Effector memory CD8-positive, alpha-beta T cell (primary cell): Measurements from ENCODE around the gene PRICKLE3.

Experiments used
- ATAC-seq: fragments of 150-1000 bp; cut with Tn5 transposase; replicated peaks from 2 replicates; pipeline ENCODE4 v1.10.0; 2021; ENCODE audit warnings: mild to moderate bottlenecking, moderate library complexity
- DNase-seq, 3 experiments: peaks; one replicate each; pipeline ENCODE4 v3.0.0; 2021
- H3K27ac Mint-ChIP-seq, 2 donors: one replicate each; pipeline ENCODE4 v1.8.0; 2022; ENCODE audit warnings: mild to moderate bottlenecking in 2 of 2, mixed read lengths in 2 of 2, moderate library complexity in 2 of 2
- H3K27me3 Mint-ChIP-seq, 2 donors: one replicate each; pipeline ENCODE4 v1.8.0; 2022; ENCODE audit warnings: mixed read lengths in 2 of 2
- H3K36me3 Mint-ChIP-seq: one replicate; pipeline ENCODE4 v1.8.0; 2022; ENCODE audit warnings: mild to moderate bottlenecking, moderate library complexity, mixed read lengths; ENCODE audit not compliant: insufficient read depth
- H3K4me1 Mint-ChIP-seq, 2 donors: one replicate each; pipeline ENCODE4 v1.8.0; 2022; ENCODE audit warnings: low read depth in 2 of 2, mixed read lengths in 2 of 2
- H3K4me3 Mint-ChIP-seq, 2 donors: one replicate each; pipeline ENCODE4 v1.8.0; 2022; ENCODE audit warnings: mild to moderate bottlenecking in 2 of 2, mixed read lengths in 2 of 2, moderate library complexity in 2 of 2
- H3K9me3 Mint-ChIP-seq, 2 donors: one replicate each; pipeline ENCODE4 v1.8.0; 2022; ENCODE audit warnings: mixed read lengths in 2 of 2

Gene PRICKLE3

GRCh38 chrX:49220100-49220499 is 33.9 kb upstream of the PRICKLE3 start:
- ATAC-seq, result no peak
- H3K27ac Mint-ChIP-seq, result no peak overlapping the region
- no peaks in the 10 kb centered on the region for H3K9me3 Mint-ChIP-seq
- no peak overlapping the region for H3K4me3 Mint-ChIP-seq
- H3K4me1 Mint-ChIP-seq, result no peaks in the 10 kb centered on the region
- H3K36me3 Mint-ChIP-seq, result no peaks in the 10 kb centered on the region
- DNase-seq, result no peak
- peaks cover 13 to 20% of the 10 kb centered on the region in 2 donors for H3K27me3 Mint-ChIP-seq

- Mint-ChIP-seq H3K27ac (no peak overlapping the region), H3K27me3 (peaks cover 0 to 22% of the 10 kb centered on the region in 2 donors), H3K9me3 (peaks cover 0 to 4% of the 10 kb centered on the region in 2 donors), H3K4me1 (no peaks in the 10 kb centered on the region), H3K4me3 (no peak overlapping the region), H3K36me3 (no peaks in the 10 kb centered on the region)
- DNase-seq (no peak), ATAC-seq (no peak)
Observed at GRCh38 chrX:49214996-49215526, 28.9 kb upstream of the PRICKLE3 start.

DNA sequence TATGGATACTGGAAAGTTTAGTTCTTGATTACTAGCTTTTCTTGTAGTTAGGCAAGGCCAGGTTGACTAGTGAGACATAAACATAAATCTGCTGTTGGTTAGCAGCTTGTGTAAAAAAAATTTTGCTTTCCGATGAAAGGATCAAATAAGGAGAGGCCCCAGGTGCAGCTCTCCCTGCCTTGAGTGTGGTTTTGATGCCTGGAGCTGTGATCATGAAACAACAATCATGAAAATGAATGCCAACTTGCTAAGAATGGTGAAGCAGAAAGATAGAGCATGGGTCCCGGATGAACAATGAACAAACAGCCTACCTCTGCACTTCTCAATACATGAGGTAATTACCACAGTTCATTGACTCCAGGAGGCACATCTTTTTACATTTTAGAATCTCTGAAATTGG is 28.2 kb upstream of the PRICKLE3 start:
- no peak for ATAC-seq
- DNase-seq, result no peak
- Mint-ChIP-seq H3K9me3 (peaks cover 0 to 4% of the 10 kb centered on the region in 2 donors), H3K27ac (no peak overlapping the region), H3K4me3 (no peak overlapping the region), H3K36me3 (no peaks in the 10 kb centered on the region), H3K4me1 (no peaks in the 10 kb centered on the region), H3K27me3 (peaks cover 0 to 22% of the 10 kb centered on the region in 2 donors)

GRCh38 chrX:49212861-49213260 is 26.7 kb upstream of the PRICKLE3 start:
- ATAC-seq, result no peak
- no peak overlapping the region for H3K4me3 Mint-ChIP-seq
- H3K4me1 Mint-ChIP-seq, result no peaks in the 10 kb centered on the region
- H3K27ac Mint-ChIP-seq, result no peak overlapping the region
- H3K27me3 Mint-ChIP-seq, result peaks cover 0 to 22% of the 10 kb centered on the region in 2 donors
- DNase-seq, result no peak
- H3K9me3 Mint-ChIP-seq, result peaks cover 0 to 4% of the 10 kb centered on the region in 2 donors
- no peaks in the 10 kb centered on the region for H3K36me3 Mint-ChIP-seq

DNA sequence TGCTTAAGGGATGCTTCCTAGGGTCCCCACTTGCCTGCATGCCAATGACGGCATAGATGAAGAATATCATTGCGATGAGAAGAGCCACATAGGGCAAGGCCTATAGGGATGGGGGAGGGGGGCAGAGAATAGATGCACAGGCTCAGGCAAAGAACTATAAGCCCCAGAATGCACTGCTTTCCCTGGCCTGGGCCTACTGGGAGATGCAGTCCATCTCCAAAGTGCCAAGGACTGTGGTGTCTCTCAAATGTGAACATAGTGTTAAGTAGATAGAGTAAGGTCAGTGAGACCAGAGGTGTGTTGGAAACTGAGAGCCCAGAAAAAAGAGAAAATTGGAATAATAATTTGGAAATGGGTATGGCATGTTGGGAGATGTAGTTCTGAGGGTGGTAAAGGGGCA is 26.0 kb upstream of the PRICKLE3 start:
- DNase-seq (no peak), ATAC-seq (no peak)
- Mint-ChIP-seq H3K27ac (no peak overlapping the region), H3K4me1 (no peaks in the 10 kb centered on the region), H3K27me3 (peaks cover 0 to 22% of the 10 kb centered on the region in 2 donors), H3K9me3 (peaks cover 0 to 4% of the 10 kb centered on the region in 2 donors), H3K4me3 (no peak overlapping the region), H3K36me3 (no peaks in the 10 kb centered on the region)

GRCh38 chrX:49211074-49211473 is 24.9 kb upstream of the PRICKLE3 start:
- Mint-ChIP-seq H3K36me3 (no peaks in the 10 kb centered on the region), H3K4me1 (no peaks in the 10 kb centered on the region), H3K4me3 (no peak overlapping the region), H3K9me3 (peaks cover 0 to 4% of the 10 kb centered on the region in 2 donors), H3K27me3 (peaks cover 0 to 22% of the 10 kb centered on the region in 2 donors), H3K27ac (no peak overlapping the region)
- no peak for DNase-seq
- ATAC-seq, result no peak

- no peak for ATAC-seq
- no peak for DNase-seq
- Mint-ChIP-seq H3K9me3 (peaks cover 0 to 4% of the 10 kb centered on the region in 2 donors), H3K27ac (no peak overlapping the region), H3K27me3 (peaks cover 0 to 22% of the 10 kb centered on the region in 2 donors), H3K4me1 (no peaks in the 10 kb centered on the region), H3K4me3 (no peak overlapping the region), H3K36me3 (no peaks in the 10 kb centered on the region)
Observed at GRCh38 chrX:49210406-49210805, 24.2 kb upstream of the PRICKLE3 start.

GRCh38 chrX:49209434-49210251 is 23.5 kb upstream of the PRICKLE3 start:
- Mint-ChIP-seq H3K27ac (no peak overlapping the region), H3K4me1 (no peaks in the 10 kb centered on the region), H3K4me3 (no peak overlapping the region), H3K9me3 (peaks cover 0 to 4% of the 10 kb centered on the region in 2 donors), H3K27me3 (peaks cover 0 to 22% of the 10 kb centered on the region in 2 donors), H3K36me3 (no peaks in the 10 kb centered on the region)
- ATAC-seq, result no peak
- no peak for DNase-seq

- no peak overlapping the region for H3K27ac Mint-ChIP-seq
- peaks cover 0 to 4% of the 10 kb centered on the region in 2 donors for H3K9me3 Mint-ChIP-seq
- H3K36me3 Mint-ChIP-seq, result no peaks in the 10 kb centered on the region
- H3K27me3 Mint-ChIP-seq, result peaks cover 0 to 22% of the 10 kb centered on the region in 2 donors
- no peaks in the 10 kb centered on the region for H3K4me1 Mint-ChIP-seq
- no peak overlapping the region for H3K4me3 Mint-ChIP-seq
- no peak for ATAC-seq
- no peak for DNase-seq
Observed at GRCh38 chrX:49208399-49208798, 22.2 kb upstream of the PRICKLE3 start.

DNA sequence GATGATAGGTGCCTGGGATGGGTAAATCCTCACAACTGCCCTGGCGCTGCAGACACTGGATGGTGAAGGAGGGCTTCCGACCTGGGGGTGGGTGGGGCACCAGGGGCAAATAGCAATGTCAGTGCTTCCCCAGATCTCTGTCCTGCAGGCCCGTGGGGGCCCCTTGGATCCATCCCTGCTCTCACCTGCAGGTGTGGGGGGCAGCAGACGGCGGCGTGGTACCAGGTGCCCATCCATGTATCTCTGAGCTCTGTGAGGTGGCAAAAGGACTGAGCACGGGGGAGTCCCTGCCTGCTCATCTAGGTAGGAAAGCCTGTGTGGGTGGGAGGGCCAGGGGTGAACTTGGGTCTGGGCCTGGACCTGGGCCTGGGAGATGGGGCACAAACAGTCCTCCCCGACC is 20.4 kb upstream of the PRICKLE3 start:
- Mint-ChIP-seq H3K27ac (no peak overlapping the region), H3K9me3 (no peaks in the 10 kb centered on the region)

GRCh38 chrX:49205443-49205842 is 19.3 kb upstream of the PRICKLE3 start:
- no peak for DNase-seq
- no peak overlapping the region for H3K27ac Mint-ChIP-seq
- no peaks in the 10 kb centered on the region for H3K9me3 Mint-ChIP-seq
- no peak for ATAC-seq
- H3K36me3 Mint-ChIP-seq, result no peaks in the 10 kb centered on the region
- H3K4me1 Mint-ChIP-seq, result no peaks in the 10 kb centered on the region
- peaks cover 0 to 3% of the 10 kb centered on the region in 2 donors for H3K27me3 Mint-ChIP-seq
- H3K4me3 Mint-ChIP-seq, result no peak overlapping the region

More for the DNA sequence above, 20.4 kb upstream of the PRICKLE3 start:
- ATAC-seq (no peak), DNase-seq (no peak)
- Mint-ChIP-seq H3K4me1 (no peaks in the 10 kb centered on the region), H3K36me3 (no peaks in the 10 kb centered on the region), H3K4me3 (no peak overlapping the region), H3K27me3 (peaks cover 0 to 14% of the 10 kb centered on the region in 2 donors)

DNA sequence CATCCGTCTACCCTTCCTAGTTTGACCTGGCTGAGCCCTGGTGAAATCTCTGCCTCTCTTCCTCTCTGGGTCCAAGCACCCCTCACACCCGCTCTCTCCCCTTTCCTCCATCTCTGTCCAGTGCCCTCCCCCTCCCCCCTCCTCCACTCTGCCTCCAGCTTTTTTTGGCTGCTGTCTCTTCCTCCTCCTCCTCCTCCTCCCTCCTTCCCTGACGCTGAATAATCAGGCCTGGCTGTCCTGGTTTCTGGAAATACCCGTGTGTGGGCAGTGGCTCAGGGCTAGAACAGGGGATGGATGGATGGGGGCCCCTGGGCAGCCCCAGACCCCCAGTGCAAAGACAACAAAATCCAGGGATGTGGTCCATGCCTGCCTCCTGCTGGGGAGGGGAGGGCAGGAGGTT is 18.5 kb upstream of the PRICKLE3 start:
- DNase-seq (no peak), ATAC-seq (no peak)
- Mint-ChIP-seq H3K27me3 (no peaks in the 10 kb centered on the region), H3K36me3 (no peaks in the 10 kb centered on the region), H3K27ac (no peak overlapping the region), H3K4me3 (no peak overlapping the region), H3K4me1 (no peaks in the 10 kb centered on the region), H3K9me3 (no peaks in the 10 kb centered on the region)

DNA sequence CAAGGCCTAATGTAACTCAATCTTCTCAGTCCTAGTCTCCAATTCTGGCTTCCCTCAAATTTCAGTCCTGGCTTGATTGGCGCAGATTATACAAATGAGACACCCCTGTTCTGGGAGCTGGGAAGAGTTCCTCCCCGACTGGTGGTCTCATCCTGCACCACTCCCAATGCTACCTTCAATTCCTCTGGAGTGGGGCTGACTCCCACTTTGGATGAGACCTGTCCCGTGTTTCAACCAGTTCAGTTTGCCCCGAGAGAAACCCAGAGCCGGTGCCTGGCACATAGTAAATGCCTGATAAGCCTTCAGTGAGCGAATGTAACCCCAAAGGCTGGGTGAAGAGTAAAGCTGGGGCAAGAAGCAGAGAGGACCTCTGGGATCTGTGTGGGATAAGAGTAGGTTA is 17.8 kb upstream of the PRICKLE3 start:
- H3K36me3 Mint-ChIP-seq, result no peaks in the 10 kb centered on the region
- no peak for DNase-seq
- H3K27me3 Mint-ChIP-seq, result no peaks in the 10 kb centered on the region
- no peak for ATAC-seq
- no peaks in the 10 kb centered on the region for H3K9me3 Mint-ChIP-seq
- no peak overlapping the region for H3K4me3 Mint-ChIP-seq
- H3K27ac Mint-ChIP-seq, result no peak overlapping the region
- H3K4me1 Mint-ChIP-seq, result no peaks in the 10 kb centered on the region

DNA sequence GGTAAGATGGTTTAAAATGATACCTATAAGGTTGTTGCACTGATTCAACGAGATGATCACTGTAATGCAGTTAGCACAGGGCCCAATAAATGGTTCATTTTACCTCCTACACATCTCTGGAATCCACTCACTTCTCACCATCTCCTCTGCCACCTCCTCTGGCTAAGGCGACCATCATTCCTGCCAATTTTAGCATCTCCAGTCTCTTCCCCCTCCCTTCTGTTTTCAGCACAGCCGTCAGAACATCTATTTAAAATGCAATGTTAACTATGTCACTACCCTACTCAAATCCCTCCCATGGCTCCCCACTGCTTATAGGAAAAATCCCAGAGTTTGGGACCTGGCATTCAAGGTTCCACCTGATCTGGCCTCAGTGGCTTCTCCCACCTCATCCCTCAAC is 17.4 kb upstream of the PRICKLE3 start:
- no peak overlapping the region for H3K27ac Mint-ChIP-seq
- no peak for DNase-seq
- no peak overlapping the region for H3K4me3 Mint-ChIP-seq
- H3K36me3 Mint-ChIP-seq, result no peaks in the 10 kb centered on the region
- no peaks in the 10 kb centered on the region for H3K9me3 Mint-ChIP-seq
- peaks cover 0 to 4% of the 10 kb centered on the region in 2 donors for H3K4me1 Mint-ChIP-seq
- no peaks in the 10 kb centered on the region for H3K27me3 Mint-ChIP-seq
- no peak for ATAC-seq
